CD8-positive, alpha-beta memory T cell (primary cell): ENCODE measurements around the gene SMURF2. TPM values are rescaled to one million over a fixed set of nuclear protein-coding genes. Genes with fewer than 3 reads are reported as not detected.

Experiments
- CTCF ChIA-PET: fragments of 350-600 bp; sonication (Branson Sonifier 250); formaldehyde crosslinking; loops from one replicate; lab custom pipeline; 2021; ENCODE audit warnings: antibody characterized with exemption; lab: Charles Lee
- POLR2A ChIA-PET: fragments of 350-600 bp; sonication (Branson Sonifier 250); formaldehyde crosslinking; loops from one replicate; lab custom pipeline; 2021; ENCODE audit warnings: antibody characterized with exemption; lab: Charles Lee
- DNase-seq, 5 donors: peaks; one replicate each; pipeline versions ENCODE4 v3.0.0 to v3.0.0-alpha.2; 2020 to 2022; ENCODE audit warnings: mixed read lengths in 1 of 5
- H3K27ac ChIP-seq: one replicate; pipeline ENCODE4 v1.7.0; 2013; ENCODE audit warnings: low read depth, mild to moderate bottlenecking, low read length, moderate library complexity
- H3K27me3 ChIP-seq: 2 replicates; pipeline ENCODE4 v1.7.0; 2013; ENCODE audit warnings: low read length, mild to moderate bottlenecking; ENCODE audit not compliant: insufficient read depth, poor library complexity, severe bottlenecking
- H3K36me3 ChIP-seq: 2 replicates; pipeline ENCODE4 v1.7.0; 2013; ENCODE audit warnings: mild to moderate bottlenecking, low read length, moderate library complexity; ENCODE audit not compliant: insufficient read depth
- H3K4me1 ChIP-seq: 2 replicates; pipeline ENCODE4 v1.7.0; 2013; ENCODE audit warnings: mild to moderate bottlenecking, low read length, moderate library complexity; ENCODE audit not compliant: insufficient read depth
- H3K4me3 ChIP-seq: 2 replicates; pipeline ENCODE4 v1.7.0; 2013; ENCODE audit warnings: mild to moderate bottlenecking, low read length
- H3K9me3 ChIP-seq: 2 replicates; pipeline ENCODE4 v1.7.0; 2013; ENCODE audit warnings: mild to moderate bottlenecking, low read length
- H3K27ac Mint-ChIP-seq, 8 donors: one replicate each; pipeline ENCODE4 v1.8.0; 2020 to 2021; ENCODE audit warnings: mixed read lengths in 8 of 8, mild to moderate bottlenecking in 6 of 8, inconsistent platforms in 3 of 8, moderate library complexity in 3 of 8
- H3K27me3 Mint-ChIP-seq, 2 donors: one replicate each; pipeline ENCODE4 v1.8.0; 2020 to 2021; ENCODE audit warnings: mixed read lengths in 2 of 2, mild to moderate bottlenecking in 1 of 2, moderate library complexity in 1 of 2
- H3K36me3 Mint-ChIP-seq, 3 donors: one replicate each; pipeline ENCODE4 v1.8.0; 2020 to 2021; ENCODE audit warnings: mixed read lengths in 3 of 3, inconsistent platforms in 1 of 3, mild to moderate bottlenecking in 1 of 3
- H3K4me1 Mint-ChIP-seq, 3 donors: one replicate each; pipeline ENCODE4 v1.8.0; 2020 to 2021; ENCODE audit warnings: mixed read lengths in 3 of 3, inconsistent platforms in 1 of 3, mild to moderate bottlenecking in 1 of 3
- H3K4me3 Mint-ChIP-seq, 7 donors: one replicate each; pipeline ENCODE4 v1.8.0; 2020 to 2021; ENCODE audit warnings: mixed read lengths in 7 of 7, mild to moderate bottlenecking in 6 of 7, moderate library complexity in 4 of 7, inconsistent platforms in 2 of 7
- H3K9me3 Mint-ChIP-seq, 5 donors: one replicate each; pipeline ENCODE4 v1.8.0; 2020 to 2022; ENCODE audit warnings: mixed read lengths in 5 of 5, mild to moderate bottlenecking in 3 of 5, moderate library complexity in 2 of 5, inconsistent platforms in 1 of 5
- polyA plus RNA-seq: library from polyadenylated mRNA; unstranded; fragments of 300-500 nt; fragmentation: Illumina TruSeq; gene quantifications from one replicate; pipeline ENCODE4 v1.2.3, GENCODE V29; 2021
- total RNA-seq, 2 experiments: library from RNA; stranded (reverse); gene quantifications; one replicate each; pipeline ENCODE4 v1.2.3, GENCODE V29; 2021

The SMURF2 gene
- total and polyA plus RNA-seq, 3 experiments from 2014 or later: 7.8 to 19.0 (median 18.9) TPM

DNA sequence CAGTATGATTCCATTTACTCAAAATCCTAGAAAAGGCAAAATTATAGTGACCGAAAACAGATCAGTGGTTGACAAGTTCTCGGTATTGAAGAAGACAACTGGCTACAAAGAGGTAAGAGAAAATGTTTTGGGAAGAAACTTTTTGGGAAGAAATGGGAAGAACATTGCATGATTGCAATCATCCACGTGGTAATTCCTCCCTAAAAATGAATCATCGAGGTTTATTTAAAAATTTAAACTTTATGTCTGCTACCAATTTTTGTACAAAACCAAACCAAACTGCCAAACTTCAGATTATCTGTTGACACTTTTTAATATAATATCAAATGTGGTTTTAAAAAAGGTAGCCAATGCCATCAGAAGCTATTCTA lies 8.1 kb downstream of the SMURF2 start:
- Mint-ChIP-seq H3K4me1 (peaks cover 47 to 78% (median 68%) of the 10 kb centered on the region in 3 donors), H3K4me3 (peak overlapping the region in 1 of 7 donors; percentile 52), H3K9me3 (no peaks in the 10 kb centered on the region), H3K36me3 (peaks cover 0 to 9% (median 4%) of the 10 kb centered on the region in 3 donors), H3K27me3 (no peaks in the 10 kb centered on the region), H3K27ac (peak overlapping the region in 2 of 8 donors; percentile 42 to 49)
- CTCF ChIA-PET: no interaction called here
- no peak overlapping the region for H3K27ac ChIP-seq
- H3K27me3 ChIP-seq: no peaks in the 10 kb centered on the region
- POLR2A ChIA-PET: no interaction called here
- H3K36me3 ChIP-seq: no peaks in the 10 kb centered on the region
- H3K4me3 ChIP-seq: no peak overlapping the region
- H3K4me1 ChIP-seq: peaks cover 4% of the 10 kb centered on the region
- no peak for DNase-seq
- no peaks in the 10 kb centered on the region for H3K9me3 ChIP-seq

DNA sequence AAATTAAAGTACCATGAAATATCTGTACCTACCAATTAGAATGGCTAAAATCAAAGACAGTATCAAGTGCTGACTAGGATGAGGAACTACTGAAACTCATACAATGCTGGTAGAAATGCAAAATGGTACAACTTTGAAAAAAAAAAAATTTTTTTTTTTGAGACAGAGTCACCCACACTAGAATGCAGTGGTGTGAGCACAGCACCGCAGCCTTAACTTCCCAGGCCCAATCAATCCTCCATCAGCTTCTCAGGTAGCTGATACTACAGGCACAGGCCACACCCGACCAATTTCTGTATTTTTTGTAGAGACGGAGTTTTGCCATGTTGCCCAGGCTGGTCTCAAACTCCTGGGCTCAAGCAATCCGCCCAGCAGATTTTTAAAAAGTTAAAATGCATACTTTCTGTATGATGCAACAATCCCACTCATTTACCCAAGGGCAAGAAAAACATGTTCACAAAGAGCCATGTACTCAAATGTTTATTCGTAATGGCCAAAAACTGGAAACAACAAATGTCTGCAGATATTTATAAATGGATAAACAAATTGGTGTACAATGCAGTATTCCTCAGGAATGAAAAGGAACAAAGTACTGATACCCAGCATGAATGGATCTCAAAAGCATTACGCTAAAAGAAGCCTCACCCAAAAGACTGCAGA lies 8.7 kb downstream of the SMURF2 start:
- Histone ChIP-seq H3K9me3 (no peaks in the 10 kb centered on the region), H3K27ac (no peak overlapping the region), H3K4me1 (peaks cover 6% of the 10 kb centered on the region), H3K36me3 (no peaks in the 10 kb centered on the region), H3K4me3 (no peak overlapping the region), H3K27me3 (no peaks in the 10 kb centered on the region)
- POLR2A ChIA-PET: no interaction called here
- Mint-ChIP-seq H3K9me3 (no peaks in the 10 kb centered on the region), H3K4me3 (peak overlapping the region in 1 of 7 donors; percentile 52), H3K4me1 (peaks cover 48 to 78% (median 69%) of the 10 kb centered on the region in 3 donors), H3K27me3 (no peaks in the 10 kb centered on the region), H3K36me3 (peaks cover 0 to 12% (median 4%) of the 10 kb centered on the region in 3 donors), H3K27ac (peak overlapping the region in 3 of 8 donors; percentile 16 to 58 (median 56))
- no peak for DNase-seq
- CTCF ChIA-PET: no interaction called here

DNA sequence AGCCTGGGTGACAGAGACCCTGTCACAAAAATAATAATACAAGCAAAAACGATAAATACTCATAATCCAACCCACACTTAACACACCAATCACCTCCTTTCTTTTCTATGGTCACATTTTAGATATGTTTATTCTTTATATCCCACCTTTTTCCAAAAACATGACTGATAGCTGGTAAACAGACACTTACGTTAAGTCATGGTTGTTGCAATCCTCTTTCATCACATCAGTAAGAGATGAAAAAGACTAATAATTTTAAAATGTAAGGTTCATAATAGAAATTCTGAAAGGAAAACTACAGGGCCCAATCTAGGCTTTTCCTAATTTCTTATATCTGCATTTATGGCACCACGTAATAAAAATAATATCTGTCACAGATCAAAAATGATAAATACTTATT lies 10.2 kb downstream of the SMURF2 start:
- DNase-seq: no peak
- H3K36me3 ChIP-seq: peaks cover 2% of the 10 kb centered on the region
- Mint-ChIP-seq H3K36me3 (peaks cover 0 to 24% (median 4%) of the 10 kb centered on the region in 3 donors), H3K27me3 (no peaks in the 10 kb centered on the region), H3K27ac (peak overlapping the region in 2 of 8 donors; percentile 4 to 54), H3K4me3 (no peak overlapping the region), H3K9me3 (no peaks in the 10 kb centered on the region), H3K4me1 (peaks cover 42 to 74% (median 65%) of the 10 kb centered on the region in 3 donors)
- ChIA-PET POLR2A (no interaction called here), CTCF (interaction anchor here (0.8 to 4.2 kb wide), 2 partner anchors 83 to 232 kb away, joined by 3 to 28 read pairs; no protein-coding TSS in a partner anchor)
- no peak overlapping the region for H3K4me3 ChIP-seq
- peaks cover 7% of the 10 kb centered on the region for H3K4me1 ChIP-seq
- no peaks in the 10 kb centered on the region for H3K27me3 ChIP-seq
- H3K9me3 ChIP-seq: no peaks in the 10 kb centered on the region
- H3K27ac ChIP-seq: no peak overlapping the region

GRCh38 chr17:64648234-64648633 lies 13.9 kb downstream of the SMURF2 start:
- Histone ChIP-seq H3K36me3 (peaks cover 6% of the 10 kb centered on the region), H3K27ac (no peak overlapping the region), H3K9me3 (no peaks in the 10 kb centered on the region), H3K4me3 (no peak overlapping the region), H3K27me3 (no peaks in the 10 kb centered on the region), H3K4me1 (peaks cover 10% of the 10 kb centered on the region)
- H3K27ac Mint-ChIP-seq: peak overlapping the region in 3 of 8 donors; percentile 15 to 47 (median 29)
- no peaks in the 10 kb centered on the region for H3K27me3 Mint-ChIP-seq
- no peak overlapping the region for H3K4me3 Mint-ChIP-seq
- peaks cover 35 to 66% (median 57%) of the 10 kb centered on the region in 3 donors for H3K4me1 Mint-ChIP-seq
- DNase-seq: no peak
- H3K36me3 Mint-ChIP-seq: peaks cover 0 to 33% (median 6%) of the 10 kb centered on the region in 3 donors
- H3K9me3 Mint-ChIP-seq: no peaks in the 10 kb centered on the region
- CTCF ChIA-PET: interaction anchor here (4.2 kb wide), 1 partner anchor 228 kb away, joined by 28 read pairs; no protein-coding TSS in a partner anchor
- POLR2A ChIA-PET: no interaction called here

- H3K4me3 Mint-ChIP-seq: no peak overlapping the region
- ChIA-PET POLR2A (no interaction called here), CTCF (interaction anchor here (0.6 to 4.2 kb wide), 2 partner anchors 89 to 228 kb away, joined by 3 to 28 read pairs; no protein-coding TSS in a partner anchor)
- Histone ChIP-seq H3K4me3 (no peak overlapping the region), H3K27ac (no peak overlapping the region), H3K9me3 (no peaks in the 10 kb centered on the region), H3K4me1 (peaks cover 10% of the 10 kb centered on the region), H3K36me3 (peaks cover 6% of the 10 kb centered on the region), H3K27me3 (no peaks in the 10 kb centered on the region)
- H3K27ac Mint-ChIP-seq: peak overlapping the region in 2 of 8 donors; percentile 15 to 29
- peaks cover 33 to 65% (median 53%) of the 10 kb centered on the region in 3 donors for H3K4me1 Mint-ChIP-seq
- no peak for DNase-seq
- no peaks in the 10 kb centered on the region for H3K9me3 Mint-ChIP-seq
- no peaks in the 10 kb centered on the region for H3K27me3 Mint-ChIP-seq
- peaks cover 0 to 35% (median 6%) of the 10 kb centered on the region in 3 donors for H3K36me3 Mint-ChIP-seq
These were observed 14.3 kb downstream of the SMURF2 start for GRCh38 chr17:64647817-64648216.

- Histone ChIP-seq H3K27me3 (no peaks in the 10 kb centered on the region), H3K27ac (no peak overlapping the region), H3K4me3 (no peak overlapping the region), H3K9me3 (no peaks in the 10 kb centered on the region), H3K36me3 (no peaks in the 10 kb centered on the region), H3K4me1 (peaks cover 12% of the 10 kb centered on the region)
- H3K4me1 Mint-ChIP-seq: peaks cover 30 to 65% (median 54%) of the 10 kb centered on the region in 3 donors
- H3K27ac Mint-ChIP-seq: no peak overlapping the region
- DNase-seq: no peak
- H3K9me3 Mint-ChIP-seq: no peaks in the 10 kb centered on the region
- POLR2A ChIA-PET: no interaction called here
- H3K36me3 Mint-ChIP-seq: peaks cover 4 to 31% (median 7%) of the 10 kb centered on the region in 3 donors
- CTCF ChIA-PET: no interaction called here
- no peaks in the 10 kb centered on the region for H3K27me3 Mint-ChIP-seq
- no peak overlapping the region for H3K4me3 Mint-ChIP-seq
These were observed 22.6 kb downstream of the SMURF2 start for GRCh38 chr17:64639516-64639915.

DNA sequence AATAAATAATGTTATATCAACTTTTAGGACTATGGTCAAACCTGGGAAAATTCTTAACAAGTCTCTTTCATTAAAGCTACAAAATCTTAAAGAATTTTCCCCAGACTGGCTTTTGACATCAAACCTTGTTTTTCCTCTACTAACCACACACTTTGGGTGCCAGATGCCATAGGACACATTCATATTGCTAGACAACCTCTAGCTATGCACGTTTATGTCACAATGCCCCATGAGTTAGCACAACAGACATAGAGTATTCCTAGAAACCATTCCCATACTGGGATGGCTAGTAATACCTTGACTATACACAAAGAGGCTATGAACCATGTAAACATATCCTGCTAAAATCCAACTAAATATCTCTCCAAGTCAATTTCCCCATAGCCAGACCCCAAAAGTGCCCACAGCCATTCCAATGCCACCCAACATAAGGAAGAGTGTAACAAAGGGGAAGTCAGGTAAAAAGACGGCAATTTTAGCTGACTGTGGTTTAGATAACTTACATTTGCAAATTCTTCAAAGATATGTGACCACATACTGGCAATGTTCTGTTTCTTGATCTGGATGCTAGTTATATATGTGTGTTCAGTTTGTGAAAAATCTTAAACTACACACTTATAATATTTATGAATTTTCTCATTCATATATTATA lies 23.4 kb downstream of the SMURF2 start:
- Mint-ChIP-seq H3K9me3 (no peaks in the 10 kb centered on the region), H3K4me3 (no peak overlapping the region), H3K36me3 (peaks cover 4 to 37% (median 7%) of the 10 kb centered on the region in 3 donors), H3K27me3 (no peaks in the 10 kb centered on the region), H3K4me1 (peaks cover 36 to 72% (median 62%) of the 10 kb centered on the region in 3 donors), H3K27ac (peak overlapping the region in 3 of 8 donors; percentile 29 to 61 (median 61))
- no peak overlapping the region for H3K4me3 ChIP-seq
- DNase-seq: no peak
- H3K27ac ChIP-seq: no peak overlapping the region
- no peaks in the 10 kb centered on the region for H3K9me3 ChIP-seq
- ChIA-PET CTCF (no interaction called here), POLR2A (interaction anchor here (0.7 kb wide), 1 partner anchor 15 kb away, joined by 3 read pairs; no protein-coding TSS in a partner anchor)
- no peaks in the 10 kb centered on the region for H3K27me3 ChIP-seq
- peaks cover 18% of the 10 kb centered on the region for H3K4me1 ChIP-seq
- no peaks in the 10 kb centered on the region for H3K36me3 ChIP-seq
